C1 segment of cervical spinal cord (tissue), 14 donors: ENCODE measurements around the gene PKNOX2.

Source experiments
- DNase-seq, 14 donors: peaks; one replicate each; lab custom pipeline; 2025; lab: John Stamatoyannopoulos, UW

PKNOX2 gene

DNA sequence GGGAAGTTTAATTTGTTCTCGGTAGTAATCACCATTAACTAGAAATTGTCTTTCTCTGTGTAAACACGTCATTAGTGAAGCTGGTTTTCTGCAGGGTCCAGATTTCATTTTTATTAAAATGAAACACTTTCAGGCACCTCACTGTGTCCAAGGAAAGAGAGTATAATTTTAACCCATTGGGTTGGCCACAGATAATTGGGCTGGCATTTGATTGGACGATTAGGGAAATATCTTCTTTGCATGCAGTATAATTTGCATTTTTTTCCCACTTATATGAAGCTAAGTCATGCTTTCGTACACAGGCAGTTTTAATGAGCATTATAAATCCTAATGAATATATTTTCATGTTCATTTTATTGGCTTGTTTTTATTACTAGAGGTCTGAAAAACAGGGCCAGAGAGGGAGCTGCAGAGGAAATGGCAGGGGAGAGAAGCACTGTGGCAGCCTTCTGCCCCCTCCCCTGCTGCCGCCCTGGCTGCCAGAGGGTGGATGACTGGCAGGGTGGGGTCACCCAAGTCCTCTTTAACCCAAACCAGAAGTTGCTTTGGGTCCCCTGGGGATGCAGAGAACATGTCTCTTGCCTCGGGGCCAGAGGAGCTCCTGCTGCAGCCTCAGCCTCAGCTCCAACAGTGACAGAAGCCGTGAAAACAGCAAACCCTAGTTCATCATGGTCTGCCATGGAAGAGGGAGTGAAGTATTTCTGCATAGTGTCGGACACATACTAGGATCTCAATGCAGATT is 93.9 kb downstream of the PKNOX2 start:
- no peak for DNase-seq

DNA sequence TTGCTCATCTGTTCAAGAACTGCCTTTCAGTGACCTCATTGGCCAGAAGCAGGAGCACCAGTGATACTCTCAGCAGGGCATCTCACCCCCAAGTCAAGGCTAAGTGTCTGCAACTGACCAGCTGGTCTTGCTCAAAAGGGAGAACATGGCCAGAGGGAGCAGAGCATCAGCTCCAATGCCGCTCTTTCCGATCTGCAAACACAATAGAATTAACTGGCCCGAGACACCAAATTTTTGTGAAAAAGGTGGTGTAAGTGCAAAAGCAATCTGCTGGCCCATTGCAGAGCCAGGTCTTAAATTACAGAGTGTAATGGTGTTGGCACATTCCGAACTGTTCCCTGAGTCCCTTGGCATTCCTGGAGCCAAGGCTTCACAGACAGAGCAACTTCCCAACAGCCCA is 97.0 kb downstream of the PKNOX2 start:
- DNase-seq, result no peak

DNA sequence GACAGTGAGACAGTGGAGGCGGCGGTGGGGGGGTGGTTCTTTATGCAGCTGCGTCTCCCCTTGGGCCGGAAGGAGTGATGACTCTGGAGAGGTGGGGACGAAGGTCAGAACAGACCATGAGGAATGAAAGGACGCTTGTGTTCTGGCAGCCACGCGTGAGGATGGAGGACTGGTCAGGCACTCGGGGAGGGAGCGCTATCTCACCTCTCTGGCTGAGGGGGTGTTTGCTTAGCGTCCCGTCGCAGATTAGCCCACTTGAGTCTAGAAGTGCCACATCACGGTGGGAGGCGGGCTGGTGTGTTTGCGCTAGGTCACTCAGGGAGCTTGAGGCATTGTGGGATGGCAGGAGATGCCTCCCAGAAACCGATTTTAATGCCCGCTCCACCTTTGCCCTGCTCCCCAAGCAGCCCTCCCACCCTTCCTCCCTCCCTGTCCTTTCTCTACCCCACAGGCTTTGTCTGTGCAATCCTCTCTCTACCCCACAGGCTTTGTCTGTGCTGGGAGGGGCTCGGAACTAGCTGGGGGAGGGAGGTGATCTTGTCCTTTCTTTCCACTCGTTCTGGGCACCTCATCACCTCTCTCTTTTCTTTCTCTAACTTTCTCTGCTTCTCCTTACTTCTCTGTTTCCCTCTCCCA is 97.8 kb downstream of the PKNOX2 start:
- DNase-seq, result no peak

DNA sequence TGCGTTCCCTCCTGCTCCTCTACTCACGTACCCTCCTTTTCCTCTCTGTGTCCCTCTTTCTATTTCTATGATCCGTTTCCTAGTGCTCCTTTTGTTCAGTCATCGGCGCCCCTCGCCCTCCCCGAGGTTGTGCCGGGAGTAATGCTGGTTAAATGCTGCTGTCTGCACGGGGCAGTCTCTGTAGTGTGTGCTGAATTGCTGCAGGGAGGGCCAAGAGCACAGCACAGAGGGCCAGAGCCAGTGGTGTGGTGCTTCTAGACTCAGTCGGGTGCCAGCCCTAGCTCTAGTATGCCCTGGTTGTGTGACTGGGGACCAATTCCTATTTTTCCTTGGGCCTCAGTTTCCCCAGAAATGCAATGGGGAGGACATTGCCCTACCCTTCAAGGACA is 98.3 kb downstream of the PKNOX2 start:
- peak in 2 of 14 donors; percentile 10 to 53 for DNase-seq

DNA sequence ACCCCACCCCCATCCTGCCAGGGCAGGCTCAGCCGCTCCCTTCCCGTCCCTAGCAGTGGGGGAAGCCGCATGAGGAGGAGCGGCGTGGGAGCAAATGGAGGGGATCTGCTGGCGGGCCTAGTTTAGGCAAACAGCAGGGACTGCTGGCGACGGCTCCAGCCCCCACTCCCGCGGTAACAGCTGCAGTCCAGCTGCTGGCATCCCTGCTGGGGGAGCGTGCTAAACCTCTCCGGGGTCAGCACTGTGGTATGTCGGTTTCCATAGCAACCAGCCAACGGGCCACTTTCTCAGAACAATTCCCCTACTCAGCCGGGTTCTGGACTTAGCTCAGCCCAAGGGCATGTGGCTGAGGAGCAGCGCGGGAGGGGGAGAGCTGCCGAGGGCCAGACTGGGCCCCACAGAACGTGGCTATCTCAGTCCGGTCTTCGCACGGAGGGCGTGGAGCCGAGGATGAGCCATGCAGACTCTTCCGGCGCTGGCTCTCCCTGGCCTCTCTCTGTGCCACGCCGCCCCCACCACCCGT is 98.8 kb downstream of the PKNOX2 start:
- DNase-seq, result peak in 11 of 14 donors; percentile 18 to 68 (median 41)

DNA sequence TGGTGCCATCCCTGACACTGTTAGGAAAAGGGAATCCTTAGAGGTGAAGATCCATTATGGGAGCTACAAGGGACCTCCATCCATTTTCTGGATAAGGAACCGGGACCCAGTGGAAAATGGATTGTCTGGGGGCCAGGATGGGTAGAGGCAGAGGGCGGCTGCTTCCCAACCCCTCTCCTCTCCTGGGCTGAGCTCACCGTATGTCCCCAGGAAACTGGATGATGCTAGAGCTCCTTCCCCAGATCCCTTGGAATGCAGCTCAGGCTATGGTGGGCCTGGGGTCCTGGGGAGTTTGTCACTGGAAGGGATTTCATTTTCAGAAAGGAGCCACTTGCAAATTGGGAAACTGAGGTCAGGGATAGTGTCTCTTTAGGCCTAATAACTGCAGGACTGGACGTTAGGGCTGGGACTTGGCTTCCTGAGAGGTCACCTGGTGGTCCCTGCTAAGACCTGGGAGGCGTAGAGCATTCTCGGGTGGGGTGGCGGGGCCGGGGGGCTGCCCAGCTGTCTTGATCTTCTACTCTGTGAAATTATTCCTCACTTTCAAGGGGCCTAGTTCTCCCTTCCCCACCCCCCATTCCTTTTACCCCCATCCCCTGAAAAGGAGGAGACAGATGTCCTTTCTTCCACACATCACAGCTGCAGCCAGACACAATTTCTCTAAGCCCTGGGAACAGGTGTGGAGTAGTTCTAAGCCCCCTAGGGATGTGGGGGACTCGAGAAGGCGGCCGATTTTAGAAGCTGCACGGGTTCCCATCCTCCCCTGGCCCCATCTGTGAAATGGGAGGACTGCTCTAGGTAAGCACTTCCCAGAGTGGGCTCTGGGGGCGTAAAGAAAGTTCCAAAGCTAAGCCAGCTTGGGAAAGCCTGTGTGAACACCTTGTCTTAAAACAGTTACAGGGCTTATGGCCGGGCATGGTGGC is 99.8 kb downstream of the PKNOX2 start:
- DNase-seq, result no peak

DNA sequence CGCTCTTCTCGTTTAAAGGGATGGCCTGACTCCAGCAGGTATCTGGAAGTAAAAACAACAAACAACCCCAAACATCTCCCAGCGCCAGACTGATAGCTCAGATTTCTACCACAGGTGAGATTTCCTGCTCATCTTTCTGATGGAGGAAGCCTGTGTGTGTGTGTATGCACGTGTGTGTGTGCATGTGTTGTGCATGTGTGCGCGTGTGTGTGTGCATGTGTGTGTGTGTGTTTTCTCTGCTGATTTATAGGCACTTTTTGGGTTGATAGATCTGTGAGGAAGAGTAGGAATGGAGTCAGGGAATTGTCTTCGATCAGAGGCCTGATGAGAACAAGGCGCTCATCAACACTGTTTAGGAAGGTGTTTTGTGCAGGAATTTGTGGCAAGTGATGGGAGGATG is 103.0 kb downstream of the PKNOX2 start:
- no peak for DNase-seq

DNA sequence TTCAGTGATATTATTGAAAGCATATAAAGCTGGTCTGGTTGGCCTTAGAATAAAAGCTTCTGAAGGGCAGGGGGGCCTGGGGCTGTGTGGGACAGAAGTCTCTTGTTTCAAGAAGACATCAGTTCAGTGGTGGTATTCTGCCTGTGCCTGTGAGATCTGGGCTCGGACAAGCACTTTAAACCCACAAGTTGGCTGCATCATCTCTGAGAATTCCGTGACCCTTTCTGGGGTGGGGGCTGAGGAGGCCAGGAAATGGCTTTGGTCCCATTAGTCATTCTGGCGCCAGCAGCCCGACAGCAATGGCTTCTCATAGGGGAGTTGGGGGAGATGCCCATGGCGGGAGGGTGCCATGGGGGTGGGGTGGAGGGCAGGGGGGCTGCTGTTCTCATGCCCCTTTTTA is 104.1 kb downstream of the PKNOX2 start:
- no peak for DNase-seq

DNA sequence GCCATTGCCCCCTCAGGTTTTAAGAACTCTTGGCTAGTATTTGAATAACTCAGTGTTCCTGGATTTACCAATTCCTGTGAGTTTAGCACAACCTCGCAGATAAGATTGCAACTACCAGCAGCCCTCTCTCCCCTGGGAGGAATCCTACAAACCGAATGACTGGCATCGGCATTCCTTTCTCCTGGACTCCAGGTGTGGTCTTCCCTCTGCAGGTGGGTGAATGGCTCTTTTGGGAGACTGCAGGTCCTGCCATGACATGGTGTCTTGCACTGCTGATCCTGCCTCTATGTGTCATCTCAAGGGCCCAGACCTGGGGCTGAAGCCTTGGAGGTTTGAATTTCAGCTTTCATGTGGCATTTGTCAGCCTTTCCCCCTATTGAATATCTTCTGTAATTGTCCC is 105.6 kb downstream of the PKNOX2 start:
- DNase-seq, result no peak

DNA sequence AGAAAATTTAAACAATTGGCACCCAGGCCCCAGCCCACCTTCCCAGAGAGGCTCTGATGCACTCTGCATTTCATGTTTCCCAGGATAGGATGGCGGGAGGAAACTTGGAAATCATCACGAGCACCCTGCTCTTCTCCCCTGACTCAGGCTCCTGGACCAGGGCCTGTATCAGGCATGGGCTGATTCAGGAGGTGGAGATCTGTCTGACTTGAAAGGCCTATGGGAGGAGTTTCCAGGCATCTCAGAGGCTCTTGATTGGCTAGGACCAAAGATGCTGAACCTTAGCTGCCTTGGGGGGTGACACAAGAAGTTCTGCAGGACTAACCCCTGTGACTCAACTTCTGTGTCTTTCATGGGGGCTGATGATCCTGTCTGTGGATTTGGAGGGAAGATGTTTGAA is 106.2 kb downstream of the PKNOX2 start:
- no peak for DNase-seq

DNA sequence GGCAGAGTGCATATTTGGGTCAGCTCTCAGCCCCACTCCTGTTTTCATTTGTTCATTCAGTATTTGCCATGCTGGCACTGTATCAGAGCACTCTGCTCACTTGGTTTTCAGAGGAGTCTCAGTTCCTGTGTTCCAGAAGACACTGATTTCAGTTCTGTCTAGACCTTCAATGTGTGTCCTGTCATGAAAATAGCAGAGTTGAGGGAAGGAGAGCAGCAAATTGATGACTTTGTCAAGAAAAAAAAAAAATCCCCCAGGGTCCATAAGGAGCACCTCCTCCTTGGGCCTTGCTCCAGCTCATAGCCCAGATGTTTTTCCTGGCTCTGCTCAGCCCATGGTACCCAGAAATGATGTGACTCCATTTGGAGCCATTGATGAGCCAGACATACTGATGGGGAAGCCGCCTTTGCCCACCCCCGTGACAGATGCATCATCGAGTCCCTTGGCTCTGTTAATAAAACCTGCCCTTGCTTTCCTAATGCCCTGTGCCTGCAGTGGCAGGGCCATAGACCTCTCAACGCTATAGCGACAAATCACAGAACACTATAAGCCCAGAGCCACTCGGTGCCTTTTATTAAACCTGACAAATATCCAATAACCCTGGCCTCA is 107.0 kb downstream of the PKNOX2 start:
- no peak for DNase-seq

DNA sequence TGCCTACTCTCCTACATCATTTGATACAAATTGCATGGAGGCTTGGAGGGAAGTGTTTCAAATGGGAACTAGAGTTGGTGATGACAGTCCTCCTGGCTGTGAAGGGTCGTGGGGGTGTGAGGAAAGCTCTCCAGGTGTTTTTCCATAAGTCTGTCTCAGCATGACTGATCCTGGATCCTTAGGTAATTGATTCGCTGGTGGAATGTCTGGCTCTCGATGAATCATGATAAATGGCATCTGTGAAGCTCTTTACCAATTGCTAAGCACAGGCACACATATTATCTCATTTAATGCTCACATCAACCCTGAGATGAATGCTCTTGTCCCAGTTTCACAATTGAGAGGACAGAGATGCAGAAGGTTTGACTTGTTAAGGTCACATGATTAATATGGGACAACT is 107.5 kb downstream of the PKNOX2 start:
- DNase-seq, result no peak

DNA sequence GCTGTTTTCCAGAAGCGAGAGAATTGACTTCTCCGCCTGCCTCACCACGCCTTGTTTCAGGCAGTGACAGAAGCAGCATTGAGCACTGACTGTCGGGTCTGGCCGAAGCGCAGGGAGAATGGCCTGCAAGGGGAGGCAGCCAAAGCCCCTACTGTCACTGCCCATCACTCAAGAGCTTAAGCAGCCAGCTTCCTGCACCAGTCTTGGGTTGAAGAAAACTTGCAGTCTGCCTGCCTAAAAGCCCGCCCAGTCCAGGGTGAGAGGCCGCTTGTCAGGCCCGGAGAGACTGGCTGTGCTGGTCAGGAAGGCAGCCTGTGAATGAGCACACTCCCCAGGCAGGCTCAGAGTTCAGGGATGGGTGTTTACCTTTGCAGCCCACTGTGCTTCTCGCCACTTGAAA is 108.3 kb downstream of the PKNOX2 start:
- DNase-seq, result no peak

DNA sequence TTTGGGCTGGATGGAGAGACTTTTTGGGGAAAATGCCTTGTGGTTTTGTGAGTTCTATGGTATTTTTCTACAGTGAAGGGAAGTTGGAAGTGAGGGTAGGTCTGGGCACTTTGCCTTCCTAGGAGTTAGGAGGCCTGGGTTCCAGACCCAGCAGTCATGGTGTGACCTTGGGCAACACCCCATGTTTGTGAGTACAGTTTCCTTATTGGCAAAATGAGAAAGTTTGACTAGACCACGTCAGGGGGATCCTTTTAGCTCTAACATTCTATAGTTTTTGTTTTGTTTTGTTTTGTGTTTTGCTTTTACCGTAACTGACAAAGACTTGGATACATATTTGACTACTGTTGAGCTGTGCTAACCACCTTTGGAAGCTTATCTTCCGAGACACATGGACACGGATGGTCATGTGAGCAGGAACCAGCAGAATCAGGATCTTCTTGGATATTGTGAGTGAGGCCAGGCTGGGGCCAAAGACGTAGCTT is 109.0 kb downstream of the PKNOX2 start:
- DNase-seq, result no peak

DNA sequence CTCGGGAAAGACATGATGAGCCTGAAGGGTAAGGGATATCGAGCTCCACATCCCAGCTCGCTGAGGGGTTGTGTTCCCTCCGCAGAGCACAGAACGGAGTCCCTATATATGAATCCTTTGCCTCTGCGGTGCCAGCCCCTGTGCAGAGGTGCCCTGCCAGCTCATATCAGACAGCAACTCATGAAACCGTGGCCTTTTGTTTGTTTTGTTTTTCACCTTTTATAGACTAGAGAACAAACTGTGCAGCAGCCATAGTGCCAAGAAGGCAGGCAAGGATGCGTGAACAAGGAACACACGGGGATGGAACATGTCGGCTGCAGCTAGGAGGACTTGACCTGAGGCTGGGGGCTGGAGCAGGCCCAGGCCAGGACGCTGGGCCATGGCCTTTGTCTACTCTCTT is 109.8 kb downstream of the PKNOX2 start:
- DNase-seq, result no peak

DNA sequence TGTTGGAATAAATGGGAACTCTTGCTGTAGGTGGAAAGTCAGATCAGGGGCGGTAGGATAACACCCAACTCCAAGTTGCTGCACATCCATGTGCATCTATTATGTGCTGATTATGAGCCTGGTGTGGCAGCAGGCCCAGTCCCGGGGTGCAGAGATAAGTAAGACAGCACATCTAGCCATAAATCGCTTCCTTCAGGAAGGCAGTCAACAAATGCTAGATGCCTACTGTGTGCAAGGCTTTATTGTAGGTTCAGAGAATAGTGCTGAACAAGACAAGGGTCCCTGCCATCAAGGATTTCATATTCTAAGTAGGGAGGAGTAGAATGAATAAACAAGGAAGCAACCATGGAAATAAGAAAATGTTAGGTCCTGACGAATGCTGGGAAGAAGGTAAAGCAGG is 110.2 kb downstream of the PKNOX2 start:
- DNase-seq, result no peak

DNA sequence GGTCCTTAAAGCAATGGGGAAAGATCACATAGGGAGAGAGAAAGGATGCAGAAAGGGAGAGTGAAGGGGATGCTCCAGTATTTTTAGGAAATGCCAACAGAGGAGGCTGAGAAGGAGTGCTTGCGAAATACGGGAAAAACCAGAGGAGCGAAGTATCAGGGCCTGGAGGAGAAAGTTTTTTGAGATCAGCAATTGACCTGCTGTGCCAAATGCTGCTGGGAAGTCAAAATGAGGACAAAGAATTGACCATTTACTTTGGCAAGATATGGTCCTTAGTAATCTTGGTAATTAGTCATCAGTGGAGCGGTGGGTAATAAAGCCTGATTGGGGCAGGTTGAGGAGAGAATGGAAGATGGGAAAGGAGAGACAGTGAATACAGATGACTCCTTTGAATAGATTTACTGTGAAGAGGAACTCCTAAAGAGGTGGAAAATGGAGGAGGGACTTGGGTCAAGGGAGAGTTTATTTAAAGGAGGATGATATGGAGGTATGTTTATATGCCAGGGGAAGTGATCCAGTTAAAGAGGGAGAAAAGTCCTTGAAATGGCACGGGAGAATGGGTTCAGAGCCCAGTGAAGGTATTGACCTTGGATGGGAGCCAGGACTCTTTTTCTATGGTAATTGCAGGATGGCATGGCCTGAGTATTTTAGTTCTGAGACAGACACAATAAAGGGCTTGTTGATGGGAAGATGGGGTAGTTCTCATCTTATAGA is 111.5 kb downstream of the PKNOX2 start:
- DNase-seq, result no peak

DNA sequence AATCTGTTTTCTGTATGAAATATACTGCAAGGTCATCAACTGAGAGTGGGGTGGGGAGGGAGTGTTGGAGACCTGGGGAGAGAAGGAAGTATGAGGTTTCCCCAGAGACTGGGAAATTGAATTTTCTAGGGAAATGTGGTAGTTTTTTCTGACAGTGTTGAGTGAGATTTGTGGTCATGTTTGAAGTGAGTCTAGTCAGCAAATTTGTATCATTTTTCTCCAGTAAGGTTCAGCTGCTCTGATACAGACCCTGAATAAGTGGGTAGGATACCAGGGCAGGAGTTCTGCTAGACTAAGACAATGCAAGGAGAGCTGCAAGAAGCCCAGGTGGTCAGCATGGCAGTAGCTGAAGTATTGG is 112.0 kb downstream of the PKNOX2 start:
- no peak for DNase-seq

DNA sequence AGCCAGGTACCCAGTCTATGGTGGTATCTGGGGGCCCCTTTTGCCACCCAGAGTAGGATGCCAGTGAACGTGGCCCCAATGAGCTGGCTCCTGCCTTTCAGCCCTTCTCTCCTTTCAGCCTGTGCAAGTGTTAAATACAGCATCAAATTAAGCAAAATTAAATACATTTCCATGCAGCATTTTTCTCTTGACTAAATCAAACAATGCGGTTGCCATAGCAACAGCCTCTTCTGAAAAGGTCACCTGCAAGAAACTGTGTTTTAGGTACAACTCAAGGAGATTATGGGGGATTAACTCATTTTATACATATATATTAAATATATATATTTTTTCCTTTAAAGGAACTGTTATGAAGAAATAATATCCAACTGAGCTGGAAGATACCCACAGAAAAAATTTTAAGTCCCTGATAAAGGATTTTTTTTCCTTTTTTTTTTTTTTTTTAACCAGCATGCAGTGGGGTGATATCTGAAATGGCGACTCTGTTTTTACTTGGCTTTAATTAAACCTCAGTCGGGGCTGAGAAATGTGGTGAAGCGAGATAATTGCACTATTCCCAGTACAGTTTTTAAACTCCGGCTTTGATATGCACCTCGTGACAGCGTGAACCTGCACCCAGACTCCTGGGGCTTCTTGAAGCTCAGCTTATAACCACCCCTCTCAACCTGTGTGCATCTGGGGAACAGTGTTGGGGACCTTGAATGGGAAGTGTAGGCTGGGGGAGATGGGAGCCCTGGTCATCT is 115.3 kb downstream of the PKNOX2 start:
- DNase-seq, result no peak

DNA sequence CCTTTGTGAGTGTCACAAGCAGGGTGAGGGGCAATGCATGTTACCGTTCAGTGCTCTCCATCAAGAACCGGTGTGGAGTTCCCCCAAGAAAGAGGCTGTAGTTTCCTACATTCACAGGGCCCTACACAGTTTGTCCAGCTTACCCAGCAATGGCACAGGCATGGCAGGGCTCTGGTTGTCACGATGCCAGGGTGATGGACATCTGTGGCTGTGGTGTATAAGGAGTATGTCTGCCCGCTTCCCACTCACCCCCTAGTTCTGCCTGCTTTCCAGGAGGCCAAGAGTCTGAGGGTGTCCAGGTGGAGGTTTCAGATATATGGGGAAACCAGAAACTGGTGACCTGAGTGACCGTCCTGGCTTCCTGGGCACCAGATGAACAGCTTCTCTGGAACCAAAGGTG is 116.1 kb downstream of the PKNOX2 start:
- DNase-seq, result no peak
